PC-9 (cell line): Measurements from ENCODE around the gene ESD.

ENCODE experiments used
- EZH2 ChIP-seq: fragments of 200-600 bp; sonication (generic); IDR thresholded peaks from 2 replicates; pipeline ENCODE4 v1.8.0; 2017; ENCODE audit warnings: antibody characterized with exemption, low read depth
- TF ChIP-seq, protein P1 (sequence below): fragments of 200-600 bp; sonication (generic); conservative IDR thresholded peaks from 2 replicates; pipeline ENCODE4 v1.6.1; 2017; ENCODE audit warnings: mixed run types, antibody characterized with exemption, mild to moderate bottlenecking, moderate library complexity

DNA sequence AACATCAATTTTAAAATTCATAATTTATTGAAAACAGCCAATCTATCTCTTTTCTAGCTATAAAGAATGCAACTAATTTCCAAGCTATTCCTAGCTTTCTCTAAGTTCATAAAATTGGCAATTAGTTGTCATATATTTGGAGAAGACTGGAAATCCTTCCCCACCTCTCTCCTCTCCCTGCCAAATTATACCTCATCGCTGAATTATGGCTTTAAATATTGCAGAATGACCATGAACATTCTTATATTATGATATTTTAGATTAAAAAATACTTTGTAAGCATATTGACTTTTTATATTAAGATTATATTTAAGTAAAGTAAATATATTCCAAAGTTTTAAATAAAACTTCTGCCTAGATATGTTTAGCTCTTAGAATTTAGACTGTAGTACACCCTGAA is 58.2 kb downstream of the ESD start:
- TF ChIP-seq, protein P1, sequence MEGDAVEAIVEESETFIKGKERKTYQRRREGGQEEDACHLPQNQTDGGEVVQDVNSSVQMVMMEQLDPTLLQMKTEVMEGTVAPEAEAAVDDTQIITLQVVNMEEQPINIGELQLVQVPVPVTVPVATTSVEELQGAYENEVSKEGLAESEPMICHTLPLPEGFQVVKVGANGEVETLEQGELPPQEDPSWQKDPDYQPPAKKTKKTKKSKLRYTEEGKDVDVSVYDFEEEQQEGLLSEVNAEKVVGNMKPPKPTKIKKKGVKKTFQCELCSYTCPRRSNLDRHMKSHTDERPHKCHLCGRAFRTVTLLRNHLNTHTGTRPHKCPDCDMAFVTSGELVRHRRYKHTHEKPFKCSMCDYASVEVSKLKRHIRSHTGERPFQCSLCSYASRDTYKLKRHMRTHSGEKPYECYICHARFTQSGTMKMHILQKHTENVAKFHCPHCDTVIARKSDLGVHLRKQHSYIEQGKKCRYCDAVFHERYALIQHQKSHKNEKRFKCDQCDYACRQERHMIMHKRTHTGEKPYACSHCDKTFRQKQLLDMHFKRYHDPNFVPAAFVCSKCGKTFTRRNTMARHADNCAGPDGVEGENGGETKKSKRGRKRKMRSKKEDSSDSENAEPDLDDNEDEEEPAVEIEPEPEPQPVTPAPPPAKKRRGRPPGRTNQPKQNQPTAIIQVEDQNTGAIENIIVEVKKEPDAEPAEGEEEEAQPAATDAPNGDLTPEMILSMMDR, result no peak
- TF ChIP-seq EZH2, result no peak
